Measurements from ENCODE around the gene PCYOX1L. TPM values are rescaled to one million over a fixed set of nuclear protein-coding genes. Genes with fewer than 3 reads are reported as not detected.

PCYOX1L gene
- total RNA-seq, 2 experiments from 2014 or later = 34.5 to 34.6 TPM

DNA sequence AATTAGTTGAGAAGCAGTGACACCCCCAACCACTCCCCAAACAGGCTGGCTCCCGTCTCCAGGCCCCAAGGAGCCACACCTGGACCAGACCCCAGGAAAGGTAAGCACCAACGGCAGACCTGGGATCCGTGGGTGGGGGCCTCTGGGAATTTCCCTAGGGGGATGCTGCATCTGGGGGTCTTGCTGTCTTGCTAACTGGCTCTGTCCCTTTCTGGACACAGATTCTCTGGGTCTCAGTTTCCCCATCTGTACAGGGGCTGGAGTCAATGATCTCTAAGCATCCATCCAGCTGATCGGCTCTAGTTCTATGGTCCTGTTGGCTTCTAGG lies 49.1 kb downstream of the PCYOX1L start:
- Mint-ChIP-seq H3K4me1 (no peaks in the 10 kb centered on the region), H3K36me3 (ENCODE audit: low read depth) (no peaks in the 10 kb centered on the region), H3K27me3 (peaks cover 2% of the 10 kb centered on the region), H3K9me3 (no peaks in the 10 kb centered on the region), H3K27ac (no peak overlapping the region), H3K4me3 (no peak overlapping the region)
- POLR2A ChIA-PET = no interaction called here
- no peak for DNase-seq
- CTCF ChIA-PET = no interaction called here

DNA sequence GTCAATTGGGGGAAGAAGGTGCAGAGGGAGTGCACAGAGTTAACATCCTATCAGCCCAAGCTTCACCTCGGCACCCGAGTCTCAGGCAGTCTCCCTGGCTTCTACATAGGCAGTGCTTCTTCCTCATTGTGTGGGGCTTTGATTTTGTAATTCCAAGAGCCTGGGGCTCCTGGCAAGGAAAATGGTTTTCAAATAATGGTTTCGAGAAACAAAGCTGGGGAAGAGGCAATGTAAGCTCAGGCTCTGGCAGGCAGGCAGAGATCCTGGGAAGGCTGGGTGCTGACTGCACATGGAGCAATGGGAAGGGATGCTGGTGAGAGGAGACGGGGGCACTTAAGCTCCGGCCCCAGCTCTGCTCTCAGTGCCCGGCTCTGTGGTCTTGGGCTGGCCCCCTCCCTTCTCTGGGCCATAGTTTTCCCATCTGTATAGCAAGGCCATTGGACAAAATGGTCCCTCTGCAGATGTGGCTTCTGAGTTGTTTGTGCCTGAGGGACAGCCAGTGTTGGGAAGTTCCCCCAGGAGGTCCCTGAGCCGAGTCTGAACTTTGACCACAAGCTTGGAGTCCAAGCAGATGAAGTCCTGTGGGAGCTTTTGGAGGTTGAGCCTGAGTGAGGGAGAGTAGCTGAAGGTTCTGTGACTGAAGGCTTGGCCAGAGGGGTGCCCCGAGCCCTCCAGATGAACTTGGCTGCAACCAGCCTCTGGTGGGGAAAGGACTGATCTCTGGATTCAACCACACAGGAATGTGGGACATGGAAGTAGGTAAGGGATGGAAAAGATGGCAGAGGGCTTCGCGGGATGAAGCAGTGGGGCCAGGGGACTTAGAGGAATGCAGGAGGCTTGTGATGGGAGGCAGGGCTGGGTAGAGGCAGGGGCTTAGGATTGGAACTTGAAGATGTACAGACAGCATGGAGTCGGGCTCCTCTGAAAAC lies 49.7 kb downstream of the PCYOX1L start:
- no peak overlapping the region for H3K4me3 Mint-ChIP-seq

DNA sequence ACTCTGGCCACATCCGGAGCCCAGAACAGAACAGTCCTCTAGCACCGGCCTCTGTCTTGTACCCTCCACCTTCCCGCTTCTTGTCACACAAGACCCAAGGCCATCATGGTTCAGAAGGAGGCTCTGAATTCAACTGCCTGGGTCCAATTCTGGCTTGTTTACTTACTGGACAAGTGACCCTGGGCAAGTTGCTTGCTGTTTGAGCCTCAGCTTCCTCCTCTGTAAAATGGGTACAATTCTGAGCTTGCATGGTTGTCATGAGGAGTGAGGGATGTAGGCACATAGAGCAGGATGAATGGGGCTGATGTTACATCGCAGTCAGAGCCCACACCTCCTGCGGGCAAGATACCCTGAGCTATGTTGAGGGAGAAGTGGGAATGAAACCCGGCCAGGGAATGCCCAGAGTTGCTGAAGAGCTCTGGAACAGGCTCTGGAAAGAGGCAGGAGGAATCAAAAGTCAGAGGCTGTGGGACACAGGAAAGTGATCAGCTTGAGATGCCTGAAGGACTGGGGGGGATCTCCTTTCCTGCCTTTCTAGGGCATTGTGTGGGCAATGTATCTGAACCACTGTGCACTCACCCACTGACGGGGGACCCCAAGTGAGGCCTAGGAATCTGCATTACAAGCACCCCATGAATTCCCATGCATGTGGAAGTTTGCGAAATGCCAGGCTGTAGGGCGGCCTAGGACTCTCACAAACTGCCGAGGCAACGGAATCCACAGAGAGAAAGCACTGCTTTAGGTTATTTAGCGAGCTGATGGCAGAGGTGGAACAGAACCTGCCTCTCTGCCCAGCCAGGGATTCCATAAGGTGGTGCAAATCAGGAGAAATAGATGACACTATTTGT lies 50.6 kb downstream of the PCYOX1L start:
- no peaks in the 10 kb centered on the region for H3K36me3 Mint-ChIP-seq (ENCODE audit: low read depth)
- ChIA-PET CTCF (interaction anchor here (1.2 to 2.2 kb wide), 3 partner anchors 8 to 41 kb away, joined by 4 to 5 read pairs (median 4); no protein-coding TSS in a partner anchor), POLR2A (no interaction called here)
- DNase-seq = no peak
- H3K27me3 Mint-ChIP-seq = no peaks in the 10 kb centered on the region
- no peaks in the 10 kb centered on the region for H3K9me3 Mint-ChIP-seq
- H3K4me3 Mint-ChIP-seq = no peak overlapping the region
- no peak overlapping the region for H3K27ac Mint-ChIP-seq
- H3K4me1 Mint-ChIP-seq = no peaks in the 10 kb centered on the region

More for the DNA sequence above, 49.7 kb downstream of the PCYOX1L start:
- POLR2A ChIA-PET = no interaction called here
- Mint-ChIP-seq H3K9me3 (no peaks in the 10 kb centered on the region), H3K36me3 (ENCODE audit: low read depth) (no peaks in the 10 kb centered on the region), H3K27ac (no peak overlapping the region), H3K27me3 (no peaks in the 10 kb centered on the region), H3K4me1 (no peaks in the 10 kb centered on the region)
- DNase-seq = no peak
- CTCF ChIA-PET = interaction anchor here (2.2 kb wide), 1 partner anchor 27 kb away, joined by 5 read pairs; no protein-coding TSS in a partner anchor

- Mint-ChIP-seq H3K4me1 (no peaks in the 10 kb centered on the region), H3K9me3 (no peaks in the 10 kb centered on the region), H3K4me3 (no peak overlapping the region), H3K27ac (no peak overlapping the region), H3K27me3 (no peaks in the 10 kb centered on the region), H3K36me3 (ENCODE audit: low read depth) (no peaks in the 10 kb centered on the region)
- ChIA-PET POLR2A (no interaction called here), CTCF (interaction anchor here (1.2 to 2.2 kb wide), 3 partner anchors 9 to 42 kb away, joined by 4 to 5 read pairs (median 4); no protein-coding TSS in a partner anchor)
- DNase-seq = no peak
Observed at GRCh38 chr5:149409268-149409948, 51.6 kb downstream of the PCYOX1L start.

DNA sequence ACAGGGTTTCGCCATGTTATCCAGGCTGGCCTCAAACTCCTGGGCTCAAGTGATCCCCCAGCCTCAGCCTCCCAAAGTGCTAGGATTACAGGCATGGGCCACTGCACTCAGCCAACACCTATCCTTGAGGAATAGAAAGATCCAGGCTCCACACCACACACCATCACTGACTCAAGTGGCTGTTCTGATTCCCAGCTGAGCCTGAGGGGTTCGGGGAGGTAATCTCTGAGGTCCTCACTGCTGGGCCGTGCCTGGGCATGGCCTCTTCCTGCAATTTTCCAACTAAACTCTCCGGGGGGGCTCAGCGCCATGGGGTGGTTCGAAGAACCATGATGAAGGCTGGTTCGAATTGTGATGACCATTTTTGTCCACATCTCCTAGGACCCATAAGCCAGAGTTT lies 52.2 kb downstream of the PCYOX1L start:
- CTCF ChIA-PET = interaction anchor here (1.2 to 2.2 kb wide), 3 partner anchors 10 to 42 kb away, joined by 4 to 5 read pairs (median 4); no protein-coding TSS in a partner anchor
- Mint-ChIP-seq H3K4me1 (no peaks in the 10 kb centered on the region), H3K27me3 (no peaks in the 10 kb centered on the region), H3K4me3 (no peak overlapping the region), H3K9me3 (no peaks in the 10 kb centered on the region), H3K36me3 (ENCODE audit: low read depth) (no peaks in the 10 kb centered on the region), H3K27ac (no peak overlapping the region)
- POLR2A ChIA-PET = no interaction called here
- DNase-seq = no peak

- Mint-ChIP-seq H3K36me3 (ENCODE audit: low read depth) (no peaks in the 10 kb centered on the region), H3K9me3 (no peaks in the 10 kb centered on the region), H3K27me3 (no peaks in the 10 kb centered on the region), H3K4me1 (no peaks in the 10 kb centered on the region), H3K27ac (no peak overlapping the region), H3K4me3 (no peak overlapping the region)
- CTCF ChIA-PET = no interaction called here
- POLR2A ChIA-PET = no interaction called here
- no peak for DNase-seq
Observed at GRCh38 chr5:149410721-149411432, 53.0 kb downstream of the PCYOX1L start.

GRCh38 chr5:149411738-149412519 lies 54.1 kb downstream of the PCYOX1L start:
- no peaks in the 10 kb centered on the region for H3K27me3 Mint-ChIP-seq
- H3K4me1 Mint-ChIP-seq = no peaks in the 10 kb centered on the region
- H3K9me3 Mint-ChIP-seq = no peaks in the 10 kb centered on the region
- no peak for DNase-seq
- ChIA-PET CTCF (no interaction called here), POLR2A (no interaction called here)
- no peak overlapping the region for H3K4me3 Mint-ChIP-seq
- H3K36me3 Mint-ChIP-seq (ENCODE audit: low read depth) = no peaks in the 10 kb centered on the region
- no peak overlapping the region for H3K27ac Mint-ChIP-seq

GRCh38 chr5:149412783-149413476 lies 55.1 kb downstream of the PCYOX1L start:
- Mint-ChIP-seq H3K27me3 (no peaks in the 10 kb centered on the region), H3K36me3 (ENCODE audit: low read depth) (no peaks in the 10 kb centered on the region), H3K27ac (no peak overlapping the region), H3K9me3 (no peaks in the 10 kb centered on the region), H3K4me1 (no peaks in the 10 kb centered on the region), H3K4me3 (no peak overlapping the region)
- ChIA-PET CTCF (interaction anchor here (0.5 to 1.5 kb wide), 2 partner anchors 23 to 41 kb away, joined by 3 read pairs; no protein-coding TSS in a partner anchor), POLR2A (no interaction called here)
- no peak for DNase-seq

- ChIA-PET CTCF (interaction anchor here (0.5 to 1.5 kb wide), 4 partner anchors 9 to 42 kb away, joined by 3 to 4 read pairs (median 3); no protein-coding TSS in a partner anchor), POLR2A (no interaction called here)
- H3K36me3 Mint-ChIP-seq (ENCODE audit: low read depth) = no peaks in the 10 kb centered on the region
- H3K9me3 Mint-ChIP-seq = no peaks in the 10 kb centered on the region
- no peak overlapping the region for H3K27ac Mint-ChIP-seq
- H3K27me3 Mint-ChIP-seq = no peaks in the 10 kb centered on the region
- no peaks in the 10 kb centered on the region for H3K4me1 Mint-ChIP-seq
- H3K4me3 Mint-ChIP-seq = no peak overlapping the region
- DNase-seq = no peak
Observed at GRCh38 chr5:149413477-149414210, 55.8 kb downstream of the PCYOX1L start.

DNA sequence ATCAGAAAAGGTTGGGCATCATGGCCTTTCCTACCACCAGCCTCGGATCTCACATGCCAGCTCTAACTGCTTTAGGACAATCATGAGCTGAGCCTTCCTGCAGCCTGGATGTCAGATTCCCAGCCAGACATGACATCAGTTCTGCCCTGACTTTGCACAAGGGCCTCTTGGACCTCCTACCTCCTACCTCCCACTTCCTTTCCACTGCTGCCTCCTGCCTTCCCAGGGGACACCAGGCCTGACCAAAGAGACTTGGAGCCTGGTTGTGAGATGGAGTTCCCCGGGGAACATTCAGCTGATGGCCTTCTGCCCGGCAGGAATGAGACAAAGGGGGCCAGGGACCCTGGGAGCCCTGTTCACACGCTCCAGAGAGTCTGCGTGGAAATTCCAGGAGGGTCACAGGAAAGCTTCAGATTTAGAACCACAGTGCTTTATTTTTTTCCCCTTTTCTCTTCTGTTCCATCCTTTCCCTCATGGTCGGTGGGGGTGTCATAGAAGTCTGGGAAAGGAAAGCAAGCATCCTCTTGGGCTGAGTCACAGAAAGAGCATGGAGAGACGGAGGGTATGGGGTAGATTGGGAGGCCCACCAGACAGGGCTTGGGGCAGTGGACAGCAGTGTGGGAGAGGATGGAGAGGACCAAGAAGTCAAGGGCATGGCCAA lies 56.7 kb downstream of the PCYOX1L start:
- ChIA-PET CTCF (interaction anchor here (1.0 to 1.5 kb wide), 4 partner anchors 8 to 43 kb away, joined by 3 to 4 read pairs (median 3); no protein-coding TSS in a partner anchor), POLR2A (no interaction called here)
- Mint-ChIP-seq H3K4me1 (no peaks in the 10 kb centered on the region), H3K27me3 (no peaks in the 10 kb centered on the region), H3K27ac (no peak overlapping the region), H3K36me3 (ENCODE audit: low read depth) (no peaks in the 10 kb centered on the region), H3K9me3 (no peaks in the 10 kb centered on the region), H3K4me3 (no peak overlapping the region)
- DNase-seq = no peak
